WERI-Rb-1 (cell line): ENCODE measurements around the gene MSMB.

Experiments
- DNase-seq: peaks from one replicate; pipeline ENCODE4 v3.0.0-alpha.2; 2020
- H3K27ac ChIP-seq: fragments of 250-450 bp; sonication (Bioruptor Pico); 2 replicates; pipeline ENCODE4 v1.5.1; 2020; ENCODE audit warnings: mild to moderate bottlenecking, moderate library complexity
- H3K27me3 ChIP-seq: fragments of 250-450 bp; sonication (Bioruptor Pico); 2 replicates; pipeline ENCODE4 v1.5.1; 2021; ENCODE audit warnings: mild to moderate bottlenecking, low read depth, moderate library complexity; ENCODE audit not compliant: insufficient read depth, severe bottlenecking
- H3K36me3 ChIP-seq: fragments of 250-450 bp; sonication (Bioruptor Pico); 2 replicates; pipeline ENCODE4 v1.5.1; 2020; ENCODE audit warnings: mild to moderate bottlenecking, moderate library complexity
- H3K4me3 ChIP-seq: 2 replicates; pipeline ENCODE4 v1.5.1; 2011; ENCODE audit warnings: low read depth, mild to moderate bottlenecking, control low read depth, low read length
- H3K9me3 ChIP-seq: fragments of 250-450 bp; sonication (Bioruptor Pico); 2 replicates; pipeline ENCODE4 v1.5.1; 2021; ENCODE audit warnings: mild to moderate bottlenecking, moderate library complexity; ENCODE audit not compliant: severe bottlenecking
- TF ChIP-seq, protein P1 (sequence below): IDR thresholded peaks from 2 replicates; pipeline ENCODE4 v1.5.1; 2011; ENCODE audit warnings: low read depth, mild to moderate bottlenecking, control low read depth, inconsistent platforms, low read length

The MSMB gene

DNA sequence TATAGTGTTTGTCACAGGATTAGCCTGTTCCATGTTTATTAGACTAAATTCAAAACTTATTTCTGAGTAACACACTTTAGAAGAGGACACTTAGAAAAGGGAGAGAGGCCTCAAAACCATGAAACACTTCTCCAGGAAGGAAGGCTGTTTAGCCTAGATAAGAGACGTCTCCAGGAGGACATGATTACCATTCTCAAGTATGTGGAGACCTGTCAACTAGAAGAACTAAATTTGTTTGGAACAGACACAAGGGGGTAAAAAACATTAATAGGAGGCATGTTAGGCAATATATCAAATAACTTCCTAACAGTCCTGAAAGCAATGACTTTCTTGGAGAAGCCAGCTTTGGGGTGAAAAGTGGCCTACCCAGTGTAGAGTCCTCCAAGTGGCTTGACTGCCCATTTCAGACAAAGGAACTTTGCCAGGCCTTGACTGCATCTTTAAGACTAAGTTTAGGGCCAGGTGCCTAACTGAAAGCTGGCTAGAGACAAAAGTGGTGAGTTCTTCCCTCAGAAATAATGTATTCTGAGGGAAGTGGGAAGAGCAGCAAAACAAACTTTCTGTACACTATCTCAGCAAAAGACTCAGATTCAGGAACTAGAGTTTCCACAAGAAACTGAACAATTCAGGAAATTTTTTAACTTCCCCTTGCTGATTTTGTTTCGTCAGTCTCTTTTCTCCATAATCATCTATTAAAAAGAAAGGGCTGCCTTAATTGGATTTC is 27.5 kb downstream of the MSMB start:
- Histone ChIP-seq H3K4me3 (no peak overlapping the region), H3K27ac (no peak overlapping the region), H3K27me3 (no peaks in the 10 kb centered on the region), H3K9me3 (no peaks in the 10 kb centered on the region), H3K36me3 (peaks cover 21% of the 10 kb centered on the region)
- TF ChIP-seq, protein P1, sequence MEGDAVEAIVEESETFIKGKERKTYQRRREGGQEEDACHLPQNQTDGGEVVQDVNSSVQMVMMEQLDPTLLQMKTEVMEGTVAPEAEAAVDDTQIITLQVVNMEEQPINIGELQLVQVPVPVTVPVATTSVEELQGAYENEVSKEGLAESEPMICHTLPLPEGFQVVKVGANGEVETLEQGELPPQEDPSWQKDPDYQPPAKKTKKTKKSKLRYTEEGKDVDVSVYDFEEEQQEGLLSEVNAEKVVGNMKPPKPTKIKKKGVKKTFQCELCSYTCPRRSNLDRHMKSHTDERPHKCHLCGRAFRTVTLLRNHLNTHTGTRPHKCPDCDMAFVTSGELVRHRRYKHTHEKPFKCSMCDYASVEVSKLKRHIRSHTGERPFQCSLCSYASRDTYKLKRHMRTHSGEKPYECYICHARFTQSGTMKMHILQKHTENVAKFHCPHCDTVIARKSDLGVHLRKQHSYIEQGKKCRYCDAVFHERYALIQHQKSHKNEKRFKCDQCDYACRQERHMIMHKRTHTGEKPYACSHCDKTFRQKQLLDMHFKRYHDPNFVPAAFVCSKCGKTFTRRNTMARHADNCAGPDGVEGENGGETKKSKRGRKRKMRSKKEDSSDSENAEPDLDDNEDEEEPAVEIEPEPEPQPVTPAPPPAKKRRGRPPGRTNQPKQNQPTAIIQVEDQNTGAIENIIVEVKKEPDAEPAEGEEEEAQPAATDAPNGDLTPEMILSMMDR = no peak
- DNase-seq = no peak

DNA sequence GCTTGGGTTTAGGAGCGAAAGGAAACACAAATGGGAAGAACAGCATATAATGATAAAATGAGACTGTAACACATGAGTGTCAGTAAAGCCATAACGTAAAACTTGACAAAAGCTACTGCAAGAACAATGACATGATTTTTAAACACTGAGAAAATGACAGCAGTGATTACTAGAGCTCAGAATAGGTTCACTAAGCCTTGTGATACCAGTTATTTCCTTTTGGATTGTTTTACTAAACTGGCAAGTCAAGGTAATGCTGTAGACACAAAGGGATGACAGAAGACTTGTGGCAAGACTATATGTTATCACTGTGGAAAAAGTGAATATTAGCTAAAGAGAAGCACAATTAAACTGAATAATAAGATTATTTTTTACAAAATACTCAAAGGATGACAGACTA is 28.3 kb downstream of the MSMB start:
- no peaks in the 10 kb centered on the region for H3K9me3 ChIP-seq
- H3K27ac ChIP-seq = no peak overlapping the region
- no peaks in the 10 kb centered on the region for H3K27me3 ChIP-seq
- H3K4me3 ChIP-seq = no peak overlapping the region
- DNase-seq = no peak
- peaks cover 30% of the 10 kb centered on the region for H3K36me3 ChIP-seq
- TF ChIP-seq, protein P1 = no peak

DNA sequence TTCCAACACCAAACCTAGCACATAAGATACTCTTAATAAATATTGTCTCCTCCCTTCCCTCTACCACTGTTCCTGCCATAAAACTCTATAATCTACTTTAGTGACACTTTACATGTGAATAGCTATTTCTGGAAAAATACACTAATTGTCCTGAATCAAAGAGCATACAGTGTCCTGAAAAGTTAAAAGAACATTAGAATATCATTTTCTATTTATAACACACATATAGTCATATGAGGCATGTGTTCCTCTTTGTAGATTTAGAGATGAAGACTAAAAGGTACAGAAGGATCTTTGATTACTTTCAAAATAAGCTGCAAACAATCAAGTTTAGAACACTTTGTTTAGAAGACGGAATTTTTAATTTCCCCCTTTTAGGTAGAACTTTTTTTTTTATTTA is 29.3 kb downstream of the MSMB start:
- TF ChIP-seq, protein P1 = no peak
- Histone ChIP-seq H3K27me3 (no peaks in the 10 kb centered on the region), H3K4me3 (no peak overlapping the region), H3K36me3 (peaks cover 36% of the 10 kb centered on the region), H3K27ac (no peak overlapping the region), H3K9me3 (no peaks in the 10 kb centered on the region)
- no peak for DNase-seq

DNA sequence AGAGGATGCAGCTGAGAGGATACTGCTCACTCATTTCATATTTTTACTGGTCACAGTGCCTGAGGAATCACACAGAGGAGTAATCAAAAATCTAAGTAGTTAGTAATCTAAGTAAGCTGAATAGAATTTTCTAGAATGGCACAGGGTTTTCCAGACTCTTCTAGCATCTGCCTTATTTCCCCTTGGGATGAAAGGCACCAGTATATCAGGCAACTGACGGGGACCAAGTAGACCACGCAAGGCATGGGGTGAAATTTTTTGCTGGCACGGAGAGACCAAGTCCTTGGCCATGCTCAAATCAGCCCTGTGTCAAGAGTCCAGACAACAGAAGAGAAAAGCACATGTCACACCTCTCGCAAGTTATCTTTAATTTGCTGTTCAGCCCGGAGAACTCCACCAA is 29.9 kb downstream of the MSMB start:
- TF ChIP-seq, protein P1 = no peak
- no peaks in the 10 kb centered on the region for H3K27me3 ChIP-seq
- H3K9me3 ChIP-seq = no peaks in the 10 kb centered on the region
- H3K4me3 ChIP-seq = no peak overlapping the region
- H3K27ac ChIP-seq = no peak overlapping the region
- DNase-seq = no peak
- H3K36me3 ChIP-seq = peaks cover 40% of the 10 kb centered on the region

DNA sequence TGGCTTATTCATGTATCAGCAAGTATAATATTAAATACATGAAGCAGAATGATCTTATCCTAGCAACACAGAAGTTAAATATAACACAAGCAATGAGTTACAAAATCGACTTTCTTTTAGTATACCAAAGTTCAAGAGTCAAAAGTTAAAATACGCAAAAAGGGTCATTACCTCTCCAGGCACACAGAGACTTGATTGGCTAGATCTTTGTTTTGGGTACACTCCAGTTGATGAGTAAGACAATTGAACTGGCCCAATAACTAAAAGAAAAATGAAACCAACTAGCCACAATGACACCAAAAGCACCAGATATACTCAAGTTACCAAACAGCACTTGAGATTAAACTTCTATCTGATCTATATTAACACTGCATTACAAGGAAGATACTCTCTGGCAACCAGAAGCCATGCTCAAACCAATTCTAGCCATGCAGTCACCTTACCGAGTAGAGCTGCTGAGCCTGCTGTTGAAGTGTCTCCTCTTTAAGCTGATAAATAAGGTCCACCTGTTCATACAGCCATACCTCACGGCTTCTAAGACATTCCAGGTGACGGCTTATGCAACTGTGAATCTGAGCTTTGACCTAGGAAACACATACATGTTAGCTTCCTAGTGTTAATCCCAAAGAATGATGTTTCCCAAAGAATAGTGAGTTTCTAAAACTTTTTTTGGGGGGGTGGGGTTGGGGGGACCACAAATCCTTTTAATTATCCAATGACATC is 31.2 kb downstream of the MSMB start:
- no peak for DNase-seq
- TF ChIP-seq, protein P1 = no peak
- H3K27ac ChIP-seq = peak overlapping the region; percentile 6; the same call in 1 of the 2 replicates
- H3K27me3 ChIP-seq = no peaks in the 10 kb centered on the region
- H3K4me3 ChIP-seq = no peak overlapping the region
- H3K9me3 ChIP-seq = no peaks in the 10 kb centered on the region
- peaks cover 53% of the 10 kb centered on the region for H3K36me3 ChIP-seq
